Tibial artery (tissue), 4 donors: Measurements from ENCODE around the gene TRIM9.

ENCODE experiments used
- DNase-seq, 2 donors: peaks; one replicate each; pipeline ENCODE4 v3.0.0-alpha.2; 2019
- H3K27ac ChIP-seq, 2 donors: fragments of 200-600 bp; sonication (generic) in 1 of 2; 1 replicate in 1 of 2; 2 replicates in 1 of 2; pipeline ENCODE4 v1.5.1; 2018 to 2019; ENCODE audit warnings: mild to moderate bottlenecking in 1 of 2
- H3K27me3 ChIP-seq, 2 donors: fragments of 200-600 bp; sonication (generic) in 1 of 2; one replicate each; pipeline versions ENCODE4 v1.5.1 to v1.6.0; 2016 to 2019
- H3K36me3 ChIP-seq, 3 donors: fragments of 200-600 bp; sonication (generic) in 2 of 3; one replicate each; pipeline ENCODE4 v1.5.1; 2016 to 2019; ENCODE audit warnings: mild to moderate bottlenecking in 2 of 3
- H3K4me1 ChIP-seq, 4 donors: fragments of 200-600 bp; sonication (generic) in 2 of 4; 1 replicate in 3 of 4; 2 replicates in 1 of 4; pipeline ENCODE4 v1.5.1; 2016 to 2019
- H3K4me3 ChIP-seq, 2 donors: fragments of 200-600 bp; sonication (generic) in 1 of 2; 1 replicate in 1 of 2; 2 replicates in 1 of 2; pipeline ENCODE4 v1.5.1; 2018 to 2019; ENCODE audit warnings: mild to moderate bottlenecking in 2 of 2
- H3K9me3 ChIP-seq, 3 donors: fragments of 200-600 bp; sonication (generic) in 1 of 3; one replicate each; pipeline ENCODE4 v1.5.1; 2016 to 2019
- CTCF ChIP-seq, 2 experiments: fragments of 200-600 bp in 1 of 2; fragments of 450-650 bp in 1 of 2; IDR thresholded peaks; one replicate each; pipeline ENCODE4 v1.5.1; 2017 to 2019; ENCODE audit warnings: antibody characterized with exemption in 2 of 2, mild to moderate bottlenecking in 1 of 2, moderate library complexity in 1 of 2
- intact Hi-C: fragments of 100-400 bp; cut with DNase I; formaldehyde crosslinking; loops from one replicate; pipeline ENCODE4 v1.15.0; 2023; ENCODE audit warnings: low total_unique reads

The TRIM9 gene

GRCh38 chr14:50979941-50980850 lies 114.7 kb downstream of the TRIM9 start:
- DNase-seq = no peak
- intact Hi-C loops = no loop called here
- no peaks in the 10 kb centered on the region for H3K27me3 ChIP-seq
- H3K9me3 ChIP-seq = no peaks in the 10 kb centered on the region
- H3K36me3 ChIP-seq = no peaks in the 10 kb centered on the region
- no peak overlapping the region for H3K4me3 ChIP-seq
- no peak for TF ChIP-seq CTCF (IDR thresholded peaks at IDR 0.05)
- no peak overlapping the region for H3K27ac ChIP-seq
- H3K4me1 ChIP-seq = no peaks in the 10 kb centered on the region

GRCh38 chr14:50978888-50979287 lies 116.0 kb downstream of the TRIM9 start:
- Histone ChIP-seq H3K27me3 (no peaks in the 10 kb centered on the region), H3K36me3 (no peaks in the 10 kb centered on the region), H3K27ac (no peak overlapping the region), H3K9me3 (no peaks in the 10 kb centered on the region), H3K4me1 (no peaks in the 10 kb centered on the region), H3K4me3 (no peak overlapping the region)
- no peak for DNase-seq
- no peak for TF ChIP-seq CTCF (IDR thresholded peaks at IDR 0.05)
- intact Hi-C loops = no loop called here

GRCh38 chr14:50978529-50978871 lies 116.4 kb downstream of the TRIM9 start:
- Histone ChIP-seq H3K4me3 (no peak overlapping the region), H3K36me3 (no peaks in the 10 kb centered on the region), H3K4me1 (no peaks in the 10 kb centered on the region), H3K9me3 (no peaks in the 10 kb centered on the region), H3K27me3 (no peaks in the 10 kb centered on the region), H3K27ac (no peak overlapping the region)
- DNase-seq = no peak
- TF ChIP-seq CTCF (IDR thresholded peaks at IDR 0.05) = no peak
- intact Hi-C loops = no loop called here

GRCh38 chr14:50977863-50978528 lies 116.9 kb downstream of the TRIM9 start:
- Histone ChIP-seq H3K4me3 (no peak overlapping the region), H3K9me3 (no peaks in the 10 kb centered on the region), H3K36me3 (no peaks in the 10 kb centered on the region), H3K27ac (no peak overlapping the region), H3K4me1 (no peaks in the 10 kb centered on the region), H3K27me3 (no peaks in the 10 kb centered on the region)
- TF ChIP-seq CTCF (IDR thresholded peaks at IDR 0.05) = no peak
- intact Hi-C loops = no loop called here
- DNase-seq = no peak

- Histone ChIP-seq H3K27me3 (no peaks in the 10 kb centered on the region), H3K9me3 (no peaks in the 10 kb centered on the region), H3K36me3 (no peaks in the 10 kb centered on the region), H3K4me1 (no peaks in the 10 kb centered on the region), H3K27ac (no peak overlapping the region), H3K4me3 (no peak overlapping the region)
- DNase-seq = no peak
- intact Hi-C loops = no loop called here
- no peak for TF ChIP-seq CTCF (IDR thresholded peaks at IDR 0.05)
Measured at GRCh38 chr14:50974118-50974517, 120.8 kb downstream of the TRIM9 start.
